NCI-H526 treated with DMSO at 0.1 percent for 48 hours (cell line): ENCODE results near the gene RTL1.

Source experiments
- DNase-seq: peaks from one replicate; lab custom pipeline; 2025; lab: John Stamatoyannopoulos, UW

Gene RTL1

GRCh38 chr14:100866666-100867630 is 36.6 kb downstream of the RTL1 start:
- no peak for DNase-seq

GRCh38 chr14:100865682-100866591 is 37.6 kb downstream of the RTL1 start:
- no peak for DNase-seq

GRCh38 chr14:100864960-100865681 is 38.4 kb downstream of the RTL1 start:
- no peak for DNase-seq

GRCh38 chr14:100864206-100864605 is 39.3 kb downstream of the RTL1 start:
- DNase-seq = no peak

GRCh38 chr14:100862793-100863192 is 40.7 kb downstream of the RTL1 start:
- DNase-seq = no peak

- DNase-seq = no peak
Measured at GRCh38 chr14:100862277-100862676, 41.2 kb downstream of the RTL1 start.

- no peak for DNase-seq
Measured at GRCh38 chr14:100861937-100862247, 41.6 kb downstream of the RTL1 start.

GRCh38 chr14:100861188-100861936 is 42.2 kb downstream of the RTL1 start:
- DNase-seq = no peak

GRCh38 chr14:100860556-100861187 is 42.9 kb downstream of the RTL1 start:
- no peak for DNase-seq

- no peak for DNase-seq
Measured at GRCh38 chr14:100859781-100860180, 43.7 kb downstream of the RTL1 start.

- DNase-seq = no peak
Measured at GRCh38 chr14:100858838-100859220, 44.7 kb downstream of the RTL1 start.

- no peak for DNase-seq
Measured at GRCh38 chr14:100857923-100858837, 45.3 kb downstream of the RTL1 start.

- no peak for DNase-seq
Measured at GRCh38 chr14:100857233-100857922, 46.1 kb downstream of the RTL1 start.

GRCh38 chr14:100856056-100856950 is 47.2 kb downstream of the RTL1 start:
- DNase-seq = no peak

GRCh38 chr14:100855256-100855930 is 48.1 kb downstream of the RTL1 start:
- DNase-seq = no peak

- DNase-seq = no peak
Measured at GRCh38 chr14:100854435-100854834, 49.1 kb downstream of the RTL1 start.

GRCh38 chr14:100851946-100852620 is 51.4 kb downstream of the RTL1 start:
- DNase-seq = no peak
